Activated naive CD4-positive, alpha-beta T cell treated with anti-CD3 and anti-CD28 coated beads, Interleukin-2, amount 50 U/mL, for 24 hours (primary cell): ENCODE data around the gene ZNF777.

Experiments
- H3K27ac Mint-ChIP-seq: one replicate; pipeline ENCODE4 v1.8.0; 2021; ENCODE audit warnings: mild to moderate bottlenecking, mixed read lengths
- H3K27me3 Mint-ChIP-seq: one replicate; pipeline ENCODE4 v1.8.0; 2021; ENCODE audit warnings: mixed read lengths
- H3K36me3 Mint-ChIP-seq: one replicate; pipeline ENCODE4 v1.8.0; 2021; ENCODE audit warnings: mixed read lengths
- H3K4me1 Mint-ChIP-seq: one replicate; pipeline ENCODE4 v1.8.0; 2021; ENCODE audit warnings: mixed read lengths
- H3K4me3 Mint-ChIP-seq: one replicate; pipeline ENCODE4 v1.8.0; 2021; ENCODE audit warnings: mild to moderate bottlenecking, mixed read lengths
- H3K9me3 Mint-ChIP-seq: one replicate; pipeline ENCODE4 v1.8.0; 2021; ENCODE audit warnings: mixed read lengths

Gene ZNF777

DNA sequence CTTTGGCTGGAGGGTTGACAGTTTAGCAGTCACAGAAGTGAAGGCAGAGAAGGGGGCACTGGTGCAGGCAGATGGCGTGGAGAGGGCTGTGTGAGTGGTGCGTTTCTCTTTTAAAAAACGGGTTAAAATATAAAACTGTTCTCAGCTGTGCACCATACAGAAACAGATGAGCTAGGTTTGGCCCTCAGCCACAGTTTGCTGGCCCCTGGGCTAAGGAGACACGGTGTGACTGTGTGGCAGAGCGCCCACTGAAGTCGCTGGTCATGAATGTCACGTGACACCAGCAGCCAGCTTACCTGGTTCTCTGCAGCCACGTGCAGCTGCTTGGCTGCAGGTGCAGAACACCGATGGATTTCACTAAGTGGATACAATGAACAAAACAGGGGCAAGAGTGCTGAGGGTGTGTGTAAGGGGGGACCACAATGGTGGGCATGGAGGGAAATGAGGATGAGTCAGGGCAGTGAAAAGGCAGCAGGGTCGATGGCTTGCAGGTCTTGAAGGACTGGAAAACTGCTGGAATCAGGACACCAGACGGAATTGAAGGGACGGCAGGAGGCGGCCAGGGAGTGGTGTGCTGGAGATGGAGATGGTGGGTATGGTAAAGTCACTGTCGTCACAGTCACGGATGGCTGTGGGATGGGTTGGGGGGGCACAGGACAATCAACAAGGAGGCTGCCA is 29.4 kb upstream of the ZNF777 start:
- peaks cover 29% of the 10 kb centered on the region for H3K36me3 Mint-ChIP-seq
- H3K27ac Mint-ChIP-seq: peak overlapping the region; percentile 56
- H3K4me1 Mint-ChIP-seq: peaks cover 26% of the 10 kb centered on the region
- no peak overlapping the region for H3K4me3 Mint-ChIP-seq
- H3K9me3 Mint-ChIP-seq: no peaks in the 10 kb centered on the region
- no peaks in the 10 kb centered on the region for H3K27me3 Mint-ChIP-seq

DNA sequence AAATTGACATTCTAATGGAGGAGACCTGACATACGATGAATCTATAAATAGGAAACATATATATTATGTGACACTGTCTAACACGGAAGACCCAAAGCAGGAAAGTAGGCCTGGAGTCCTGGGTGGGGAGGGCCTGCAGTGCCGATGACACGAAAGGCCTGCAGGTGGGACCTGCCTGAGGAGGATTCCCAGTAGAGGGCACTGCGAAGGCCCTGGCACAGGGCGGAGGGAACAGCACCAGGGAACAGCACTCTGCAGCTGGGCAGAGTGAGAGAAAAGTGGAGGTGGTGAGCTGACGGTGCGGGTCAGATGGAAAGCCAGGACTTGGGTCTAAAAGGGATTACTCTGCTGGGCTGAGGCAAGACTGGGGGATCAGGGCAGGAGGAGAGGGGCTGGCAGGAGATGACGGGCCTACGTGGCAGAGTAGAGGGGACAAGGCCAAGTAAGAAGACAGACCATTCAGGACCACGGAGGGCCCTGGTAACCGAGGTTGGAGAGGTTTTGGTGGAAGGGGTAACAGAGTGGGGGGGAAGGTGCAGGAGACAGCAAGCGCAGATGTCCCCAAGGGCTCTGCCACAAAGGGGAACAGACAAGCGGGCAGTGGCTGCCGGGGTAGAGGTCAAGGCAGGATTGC is 28.6 kb upstream of the ZNF777 start:
- H3K27ac Mint-ChIP-seq: no peak overlapping the region
- H3K4me3 Mint-ChIP-seq: no peak overlapping the region
- no peaks in the 10 kb centered on the region for H3K27me3 Mint-ChIP-seq
- peaks cover 30% of the 10 kb centered on the region for H3K36me3 Mint-ChIP-seq
- no peaks in the 10 kb centered on the region for H3K9me3 Mint-ChIP-seq
- H3K4me1 Mint-ChIP-seq: peaks cover 19% of the 10 kb centered on the region

DNA sequence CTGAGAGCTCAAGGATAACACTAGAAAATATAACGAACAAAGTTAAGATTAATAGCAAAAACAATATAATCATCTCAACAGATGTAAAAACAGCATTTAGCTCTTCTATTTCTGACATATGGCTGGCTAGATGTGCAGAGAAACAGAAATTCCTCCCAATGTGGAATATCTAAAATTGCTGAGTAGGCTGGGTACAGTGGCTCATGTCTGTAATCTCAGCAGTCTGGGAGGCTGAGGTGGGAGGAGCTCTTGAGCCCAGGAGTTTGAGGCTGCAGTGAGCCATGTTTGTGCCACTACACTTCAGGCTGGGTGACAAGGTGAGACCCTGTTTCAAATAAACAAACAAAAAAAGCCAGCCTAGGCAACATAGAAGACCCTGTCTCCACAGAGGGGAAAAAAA is 18.7 kb upstream of the ZNF777 start:
- Mint-ChIP-seq H3K9me3 (peaks cover 7% of the 10 kb centered on the region), H3K36me3 (peaks cover 28% of the 10 kb centered on the region), H3K4me1 (peaks cover 12% of the 10 kb centered on the region), H3K27me3 (no peaks in the 10 kb centered on the region), H3K27ac (no peak overlapping the region), H3K4me3 (no peak overlapping the region)

DNA sequence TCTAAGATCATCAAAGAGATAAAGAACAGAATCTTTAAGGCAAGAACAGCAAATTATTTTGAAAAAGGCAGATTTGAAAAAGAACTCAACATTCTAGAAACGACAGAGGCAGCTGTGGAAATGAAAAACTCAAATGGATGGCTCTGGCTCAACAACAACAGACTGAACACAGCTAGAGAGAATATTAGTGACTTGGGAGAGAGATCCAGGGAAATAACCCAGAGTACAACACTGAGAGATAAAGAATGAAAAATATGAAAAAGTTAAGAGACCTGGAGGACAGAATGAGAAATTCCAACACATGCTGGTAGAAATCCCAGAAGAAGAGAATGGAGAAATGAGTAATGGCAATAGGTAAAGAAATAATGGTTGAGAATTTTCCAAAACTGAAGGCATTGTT is 17.9 kb upstream of the ZNF777 start:
- H3K36me3 Mint-ChIP-seq: peaks cover 29% of the 10 kb centered on the region
- H3K4me3 Mint-ChIP-seq: no peak overlapping the region
- H3K27me3 Mint-ChIP-seq: no peaks in the 10 kb centered on the region
- peaks cover 7% of the 10 kb centered on the region for H3K9me3 Mint-ChIP-seq
- H3K27ac Mint-ChIP-seq: peak overlapping the region; percentile 48
- H3K4me1 Mint-ChIP-seq: peaks cover 8% of the 10 kb centered on the region

DNA sequence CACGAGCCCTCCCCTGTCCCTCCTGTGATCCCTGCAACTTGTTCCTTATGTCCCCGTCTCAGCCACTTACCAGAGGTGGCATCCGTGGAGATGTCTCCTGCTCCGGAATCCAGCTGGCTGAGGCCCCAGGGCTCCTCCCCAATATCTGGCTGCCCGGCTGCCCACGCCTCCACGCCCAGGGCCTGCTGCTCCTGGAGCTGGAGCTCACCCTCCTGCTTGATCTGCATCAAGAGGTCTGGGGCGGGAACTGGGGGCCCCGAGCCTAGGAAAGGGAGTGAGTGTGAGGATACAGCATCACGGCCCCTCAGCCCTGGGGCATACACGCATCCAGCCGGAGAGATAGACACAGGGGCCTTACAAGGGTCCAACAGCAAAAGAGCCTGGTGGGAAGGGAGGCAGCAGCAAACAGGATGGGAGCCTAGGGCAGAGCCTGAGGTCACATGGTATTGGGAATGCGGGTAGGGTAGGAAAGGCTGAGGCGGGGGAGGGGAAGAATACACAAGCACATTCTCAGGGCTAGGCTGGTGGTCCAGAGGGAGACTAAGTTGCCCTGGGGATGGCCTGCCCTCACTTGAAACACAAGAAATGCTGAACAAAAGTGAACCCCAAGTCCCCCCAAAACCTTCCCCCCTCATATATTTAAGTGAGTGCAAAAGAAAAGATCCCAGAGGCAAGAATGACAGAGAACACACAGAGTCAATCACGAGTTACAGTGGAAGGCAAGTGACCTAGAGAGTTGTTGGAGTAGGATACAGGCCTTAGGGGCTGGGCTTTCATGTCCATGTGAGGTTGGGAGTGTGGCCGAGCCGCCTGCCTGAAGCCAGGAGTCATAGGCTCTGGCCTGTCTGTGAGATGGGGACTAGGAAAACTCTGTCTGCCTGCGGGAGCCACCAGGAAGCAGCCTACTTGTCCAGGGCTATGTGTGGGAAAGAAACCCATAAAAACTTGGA is 16.9 kb upstream of the ZNF777 start:
- no peaks in the 10 kb centered on the region for H3K27me3 Mint-ChIP-seq
- peaks cover 5% of the 10 kb centered on the region for H3K4me1 Mint-ChIP-seq
- peaks cover 30% of the 10 kb centered on the region for H3K36me3 Mint-ChIP-seq
- H3K9me3 Mint-ChIP-seq: peaks cover 7% of the 10 kb centered on the region
- H3K4me3 Mint-ChIP-seq: no peak overlapping the region
- peak overlapping the region; percentile 46 for H3K27ac Mint-ChIP-seq

DNA sequence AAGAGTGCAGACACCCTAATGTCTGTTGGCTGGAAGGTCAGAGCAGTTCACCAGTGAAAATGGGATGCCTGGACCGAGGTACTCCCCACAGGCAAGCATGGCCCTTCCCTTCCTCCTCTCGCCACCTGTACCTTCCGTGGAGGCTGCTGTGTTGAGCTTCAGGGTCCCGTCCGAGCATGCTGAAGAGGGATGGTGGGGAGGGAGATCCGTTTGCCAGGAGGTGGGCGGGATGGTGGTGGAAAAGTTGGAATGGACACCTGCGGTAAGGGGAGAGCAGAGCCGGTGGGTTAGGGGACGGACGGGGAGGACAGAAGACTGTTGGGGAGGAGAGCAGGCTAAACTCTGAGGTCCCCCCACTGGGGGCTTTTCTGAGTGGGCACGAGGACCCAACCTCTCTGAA is 15.9 kb upstream of the ZNF777 start:
- Mint-ChIP-seq H3K9me3 (peaks cover 7% of the 10 kb centered on the region), H3K36me3 (peaks cover 32% of the 10 kb centered on the region), H3K27ac (no peak overlapping the region), H3K4me1 (peaks cover 5% of the 10 kb centered on the region), H3K4me3 (no peak overlapping the region), H3K27me3 (no peaks in the 10 kb centered on the region)

DNA sequence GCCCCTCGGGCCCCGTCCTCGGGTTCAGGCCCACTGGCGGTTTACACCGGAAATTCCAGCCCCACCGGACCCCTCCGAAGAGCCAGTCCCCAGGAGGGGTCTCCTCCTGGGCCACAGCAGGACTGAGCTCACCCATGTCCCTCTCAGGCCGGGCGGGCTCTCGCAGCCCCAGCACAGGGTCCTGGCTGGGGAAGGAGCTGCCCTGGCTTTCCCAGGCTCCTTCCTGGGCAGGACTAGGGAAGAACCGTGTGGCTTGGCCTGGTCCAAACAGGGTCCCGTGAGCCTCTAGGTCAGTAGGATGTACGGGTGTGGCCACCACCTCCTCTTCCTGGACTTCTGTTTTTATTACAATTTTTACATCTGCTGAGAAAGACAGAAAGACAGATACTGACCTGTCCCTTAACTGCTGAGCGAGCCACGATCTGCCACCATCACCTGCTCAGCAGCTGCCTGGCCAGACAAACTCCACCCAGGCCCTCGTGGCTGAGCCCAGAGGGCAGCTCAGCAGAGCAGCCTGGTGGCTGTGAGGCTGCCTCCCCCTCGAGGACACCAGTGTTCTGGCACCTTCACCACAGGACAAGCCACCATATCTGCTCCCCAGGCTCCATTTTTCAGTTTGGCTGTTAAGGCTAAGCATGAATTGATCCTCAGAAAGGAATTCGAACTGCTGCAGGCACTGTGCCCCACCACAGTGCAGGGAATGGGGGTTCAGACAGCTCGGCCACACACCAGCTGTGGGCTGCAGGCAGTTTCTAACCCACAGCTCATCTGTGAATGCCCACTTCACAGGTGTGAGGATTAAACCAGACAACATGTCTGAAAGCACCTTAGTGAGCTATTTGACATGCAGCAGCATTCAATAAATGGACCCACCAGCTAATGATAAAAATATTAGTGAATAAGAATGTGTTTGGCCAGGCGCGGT is 14.5 kb upstream of the ZNF777 start:
- H3K27ac Mint-ChIP-seq: no peak overlapping the region

DNA sequence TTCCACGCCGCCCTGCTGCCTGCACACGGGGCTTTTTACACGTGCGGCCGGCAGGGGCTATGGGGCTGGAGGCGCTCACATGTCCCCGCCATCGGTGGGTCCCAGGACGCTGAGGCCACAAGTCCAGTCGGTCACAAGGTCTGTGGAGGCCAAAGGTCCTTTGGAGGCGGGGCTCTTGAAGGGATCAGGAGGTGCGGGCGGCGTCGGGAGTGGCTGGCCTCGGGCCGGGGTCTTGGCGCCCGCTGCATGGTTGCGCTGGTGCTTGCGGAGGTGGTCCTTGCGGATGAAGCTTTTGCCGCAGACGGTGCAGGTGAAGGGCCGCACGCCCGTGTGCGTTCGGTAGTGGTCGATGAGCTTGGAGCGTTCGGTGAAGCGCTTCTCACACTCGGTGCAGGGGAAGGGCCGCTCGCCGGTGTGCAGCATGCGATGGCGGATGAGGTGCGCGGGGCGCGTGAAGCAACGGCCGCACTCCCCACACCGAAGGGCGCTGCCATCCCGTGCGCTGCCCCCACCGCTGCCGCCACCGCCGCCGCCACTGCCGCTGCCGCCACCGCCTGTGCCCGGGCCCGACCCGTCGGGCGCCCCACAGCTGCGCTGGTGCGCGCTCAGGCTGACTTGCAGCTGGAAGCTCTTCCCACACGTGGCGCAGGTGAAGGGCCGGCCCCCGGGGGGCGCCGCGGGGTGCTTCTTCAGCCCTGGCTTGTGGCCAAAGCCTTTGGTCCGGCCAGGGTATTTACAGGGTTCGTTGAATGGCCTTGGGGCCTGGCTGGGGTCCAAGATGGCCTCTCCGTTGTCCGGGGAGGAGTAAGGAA is 13.7 kb upstream of the ZNF777 start:
- H3K4me1 Mint-ChIP-seq: peaks cover 5% of the 10 kb centered on the region
- no peaks in the 10 kb centered on the region for H3K27me3 Mint-ChIP-seq
- H3K36me3 Mint-ChIP-seq: peaks cover 31% of the 10 kb centered on the region
- H3K27ac Mint-ChIP-seq: no peak overlapping the region
- H3K4me3 Mint-ChIP-seq: no peak overlapping the region
- H3K9me3 Mint-ChIP-seq: peaks cover 7% of the 10 kb centered on the region

More for the DNA sequence above, 14.5 kb upstream of the ZNF777 start:
- peaks cover 31% of the 10 kb centered on the region for H3K36me3 Mint-ChIP-seq
- no peak overlapping the region for H3K4me3 Mint-ChIP-seq
- H3K4me1 Mint-ChIP-seq: peaks cover 5% of the 10 kb centered on the region
- H3K27me3 Mint-ChIP-seq: no peaks in the 10 kb centered on the region
- H3K9me3 Mint-ChIP-seq: peaks cover 7% of the 10 kb centered on the region

DNA sequence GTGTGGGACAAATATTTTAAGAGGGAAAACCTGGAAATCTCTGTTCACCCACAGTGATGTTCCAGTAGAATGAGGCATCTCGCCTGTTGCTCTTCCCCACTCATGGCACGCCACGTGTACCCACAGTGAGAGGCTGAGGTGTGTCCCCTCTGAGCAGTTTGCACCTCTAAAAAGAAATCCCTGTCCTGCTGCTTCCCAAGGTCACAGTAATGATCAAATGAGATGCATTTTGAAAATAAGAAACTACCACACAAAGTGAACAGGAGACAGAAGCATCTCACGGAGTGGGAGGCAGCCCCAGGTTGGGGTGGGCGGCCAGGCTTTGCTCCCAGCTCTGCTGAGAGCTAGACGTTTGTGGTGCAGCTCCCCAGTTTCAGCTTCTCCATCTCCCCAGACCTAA is 12.4 kb upstream of the ZNF777 start:
- Mint-ChIP-seq H3K27me3 (no peaks in the 10 kb centered on the region), H3K36me3 (peaks cover 22% of the 10 kb centered on the region), H3K9me3 (no peaks in the 10 kb centered on the region), H3K4me3 (no peak overlapping the region), H3K4me1 (no peaks in the 10 kb centered on the region), H3K27ac (no peak overlapping the region)

DNA sequence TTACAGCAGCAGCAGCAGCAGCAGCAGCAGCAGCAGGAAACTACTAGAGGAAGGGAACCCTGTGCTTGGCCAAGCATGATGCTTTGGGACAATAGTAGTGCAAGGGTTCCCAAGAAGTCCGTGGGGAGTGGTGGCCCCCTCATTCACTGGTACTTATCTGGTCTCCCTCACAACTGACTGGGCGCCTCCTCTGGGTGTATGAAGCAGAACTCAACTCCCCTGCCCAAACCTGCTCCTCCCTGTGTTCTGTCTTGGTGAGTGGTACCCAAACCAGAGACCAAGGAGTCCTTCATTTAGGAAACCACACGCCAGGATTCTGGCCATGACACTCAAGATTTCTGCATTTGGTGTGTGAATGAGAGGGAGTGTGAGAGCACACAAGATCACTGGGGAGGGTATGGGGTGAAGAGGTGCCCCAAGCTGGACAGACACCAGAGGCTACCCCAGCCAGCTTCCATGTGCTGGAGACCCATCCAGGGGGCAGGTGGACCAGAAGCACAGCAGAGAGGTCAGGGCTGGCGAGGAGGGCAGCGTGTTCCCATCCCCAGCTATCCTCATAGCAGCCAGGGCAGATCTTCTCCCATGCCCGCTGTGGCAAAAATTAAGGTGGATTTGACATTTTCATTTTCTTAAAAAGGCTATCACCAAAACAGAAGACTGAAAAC is 10.6 kb upstream of the ZNF777 start:
- Mint-ChIP-seq H3K36me3 (peaks cover 14% of the 10 kb centered on the region), H3K4me3 (no peak overlapping the region), H3K9me3 (no peaks in the 10 kb centered on the region), H3K27me3 (no peaks in the 10 kb centered on the region), H3K4me1 (no peaks in the 10 kb centered on the region), H3K27ac (no peak overlapping the region)

DNA sequence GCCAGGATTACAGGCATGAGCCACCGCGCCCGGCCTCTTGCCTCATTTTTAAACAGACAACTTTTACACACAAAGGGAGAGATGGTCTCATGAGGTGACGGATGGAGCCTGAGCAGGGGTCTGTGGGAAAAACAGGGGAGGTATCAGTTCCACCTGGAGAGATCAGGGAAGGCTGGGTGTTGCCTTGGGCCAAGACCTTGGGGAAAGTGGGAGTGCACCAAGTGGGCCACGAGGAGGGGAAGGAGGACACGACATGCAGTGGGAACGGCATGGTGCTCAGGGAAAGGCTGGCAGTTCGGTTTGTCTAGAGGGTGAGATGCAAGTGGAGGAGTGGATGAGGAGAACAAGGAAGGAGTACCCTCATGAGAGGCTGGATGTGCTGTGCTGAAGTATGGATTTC is 8.9 kb upstream of the ZNF777 start:
- Mint-ChIP-seq H3K4me1 (no peaks in the 10 kb centered on the region), H3K9me3 (no peaks in the 10 kb centered on the region)

DNA sequence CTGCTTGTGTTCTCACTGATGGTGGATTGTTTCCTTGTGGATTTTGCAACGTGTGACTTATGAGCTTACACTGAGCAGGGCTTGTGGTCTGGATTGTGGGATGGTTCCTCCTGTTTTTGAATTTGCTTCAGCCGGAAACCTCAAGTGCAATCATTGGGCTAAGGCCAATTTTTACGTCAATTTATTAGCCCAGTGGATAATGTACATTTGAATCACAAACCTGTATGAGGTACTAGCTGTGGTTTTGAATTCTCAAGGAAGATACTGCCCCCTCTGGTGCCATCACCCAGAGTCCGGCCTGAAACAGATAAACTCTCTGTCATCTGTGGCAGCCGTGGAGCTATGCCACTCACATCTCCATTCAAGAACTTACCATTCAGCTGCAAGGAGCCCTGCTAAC is 7.3 kb upstream of the ZNF777 start:
- Mint-ChIP-seq H3K4me3 (no peak overlapping the region), H3K27me3 (peaks cover 4% of the 10 kb centered on the region), H3K36me3 (peaks cover 6% of the 10 kb centered on the region), H3K9me3 (no peaks in the 10 kb centered on the region), H3K4me1 (no peaks in the 10 kb centered on the region), H3K27ac (no peak overlapping the region)

More for the DNA sequence above, 8.9 kb upstream of the ZNF777 start:
- H3K4me3 Mint-ChIP-seq: no peak overlapping the region
- peaks cover 8% of the 10 kb centered on the region for H3K36me3 Mint-ChIP-seq
- peak overlapping the region; percentile 30 for H3K27ac Mint-ChIP-seq
- H3K27me3 Mint-ChIP-seq: no peaks in the 10 kb centered on the region

DNA sequence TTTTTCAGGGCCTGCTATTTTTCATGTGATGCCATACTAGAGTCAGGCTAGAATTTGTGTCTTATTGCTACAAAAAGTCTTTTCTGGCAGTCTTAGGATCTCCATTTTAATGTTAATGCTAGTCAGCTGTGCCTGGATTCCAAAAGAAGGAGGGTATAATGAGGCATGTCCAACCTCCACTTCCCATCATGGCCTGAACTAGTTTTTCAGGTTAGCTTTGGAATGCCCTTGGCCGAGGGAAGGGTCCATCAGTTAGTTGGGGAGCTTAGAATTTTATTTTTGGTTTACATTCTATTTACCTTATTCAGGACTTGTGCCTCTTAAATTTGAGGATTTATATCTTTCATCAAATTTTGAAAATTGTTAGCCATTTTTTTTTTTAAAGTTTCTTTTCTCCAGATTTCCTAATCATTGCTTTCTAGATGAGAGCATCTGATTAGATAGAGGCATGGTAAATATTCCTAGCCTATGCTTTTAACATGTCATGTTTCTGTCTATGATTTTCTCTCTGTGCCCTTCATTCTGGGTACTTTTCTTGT is 6.5 kb upstream of the ZNF777 start:
- Mint-ChIP-seq H3K4me1 (no peaks in the 10 kb centered on the region), H3K36me3 (peaks cover 3% of the 10 kb centered on the region), H3K4me3 (no peak overlapping the region), H3K27ac (no peak overlapping the region), H3K9me3 (no peaks in the 10 kb centered on the region), H3K27me3 (peaks cover 4% of the 10 kb centered on the region)

DNA sequence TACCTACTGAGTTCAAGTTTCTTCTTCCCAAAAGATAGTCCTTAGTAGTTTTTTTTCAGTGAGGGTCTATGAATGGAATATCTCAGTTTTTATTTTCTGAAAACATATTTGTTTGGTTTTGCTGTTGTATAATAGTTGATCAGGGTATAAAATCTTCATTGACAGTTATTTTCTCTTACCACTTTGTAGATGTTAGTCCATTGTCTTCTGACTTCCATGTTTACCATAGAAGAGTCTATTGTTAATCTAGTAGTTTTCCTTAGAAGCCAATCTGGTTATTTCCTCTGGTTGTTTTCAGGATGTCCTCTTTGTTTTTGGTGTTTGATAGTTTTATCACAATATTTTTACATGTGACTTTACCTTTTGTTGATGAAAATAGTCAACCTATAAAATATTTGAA is 5.5 kb upstream of the ZNF777 start:
- Mint-ChIP-seq H3K27ac (no peak overlapping the region), H3K36me3 (peaks cover 3% of the 10 kb centered on the region), H3K4me3 (no peak overlapping the region), H3K4me1 (peaks cover under 1% of the 10 kb centered on the region), H3K27me3 (peaks cover 4% of the 10 kb centered on the region), H3K9me3 (no peaks in the 10 kb centered on the region)
